ENCODE results near the gene ABI2. TPM values are rescaled to one million over a fixed set of nuclear protein-coding genes. Genes with fewer than 3 reads are reported as not detected.
A peak's percentile ranks its signal among the peaks of the same experiment; 100 is the strongest.
"Not testable (repeated sequence)": the region's sequence is repeated elsewhere in the genome, so short reads cannot be mapped to it uniquely, and the experiment has no call there.

The ABI2 gene
- total RNA-seq: 217 TPM

- peak; percentile 73 for DNase-seq
Measured at GRCh38 chr2:203327901-203328759, at the start of gene ABI2. Gene ABI2 (plus strand): TSS chr2:203328394. CDS start chr2:203328515, 121 bp downstream.

DNA sequence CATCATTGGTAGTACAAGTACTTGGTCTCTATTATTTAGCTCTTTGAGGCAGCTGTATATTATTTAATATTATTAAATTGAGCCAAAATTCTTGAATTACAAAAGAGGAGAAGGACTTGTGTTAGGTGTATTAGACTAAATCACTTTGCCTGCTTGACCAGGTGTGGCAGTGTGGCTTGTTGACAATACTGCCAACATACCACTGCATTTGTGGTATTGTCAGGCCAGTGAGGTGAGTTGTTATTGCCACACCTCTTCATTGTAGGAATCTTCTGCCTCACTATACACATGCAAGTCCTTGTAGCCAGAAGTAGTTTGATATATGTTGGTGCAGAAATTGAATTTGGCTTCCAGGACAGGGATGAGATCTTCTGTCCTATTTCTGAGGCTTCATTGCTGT, 48.9 kb upstream of the ABI2 start:
- no peak for DNase-seq

GRCh38 chr2:203280428-203281064, 47.6 kb upstream of the ABI2 start:
- DNase-seq: no peak

GRCh38 chr2:203282101-203282500, 46.1 kb upstream of the ABI2 start:
- no peak for DNase-seq

- DNase-seq: no peak
Measured at GRCh38 chr2:203286532-203286931, 41.7 kb upstream of the ABI2 start.

- DNase-seq: no peak
Measured at GRCh38 chr2:203301667-203302066, 26.5 kb upstream of the ABI2 start.

GRCh38 chr2:203302586-203302985, 25.6 kb upstream of the ABI2 start:
- DNase-seq: not testable (repeated sequence)

- DNase-seq: no peak
Measured at GRCh38 chr2:203310688-203311436, 17.3 kb upstream of the ABI2 start.

GRCh38 chr2:203326356-203326755, 1.8 kb upstream of the ABI2 start:
- no peak for DNase-seq

GRCh38 chr2:203327582-203327900, 653 bp upstream of the ABI2 start:
- no peak for DNase-seq

DNA sequence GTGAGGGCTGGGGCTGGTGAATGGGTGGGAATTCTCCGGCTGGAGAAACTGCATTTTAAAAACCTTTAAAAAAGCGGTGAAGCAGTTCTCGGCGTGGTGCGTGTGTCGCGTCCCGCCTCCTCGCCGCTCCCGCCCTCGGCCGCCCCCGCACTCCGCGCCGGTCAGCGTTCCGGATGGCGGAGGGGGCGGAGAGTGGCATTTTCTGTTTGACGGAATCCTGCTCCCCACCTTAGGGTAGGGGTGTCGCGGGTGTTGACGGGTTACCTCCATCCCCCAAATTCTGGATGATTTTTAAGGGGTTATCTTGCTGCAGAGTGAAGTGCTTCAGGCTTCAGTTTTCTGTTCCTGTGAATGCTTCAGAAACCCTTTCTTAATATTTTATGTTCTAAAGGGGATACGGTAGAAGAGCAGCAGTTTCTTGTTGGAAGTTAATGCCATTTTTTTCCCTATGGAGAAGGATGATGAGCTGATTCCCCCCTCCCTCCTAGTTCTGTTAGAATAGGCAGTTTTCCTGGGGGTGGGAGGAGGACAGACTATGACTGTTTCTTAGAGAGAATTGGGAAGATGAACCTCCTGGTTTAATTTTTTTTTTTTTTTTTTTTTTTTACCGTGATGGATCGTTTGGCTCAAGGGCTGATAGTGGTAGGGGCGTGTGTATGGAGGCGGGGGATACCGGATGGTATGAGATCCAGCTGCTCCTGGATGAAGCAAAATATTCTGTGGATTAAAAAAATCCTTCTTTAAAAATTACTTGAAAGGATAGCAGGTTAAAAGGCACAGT, 756 bp downstream of the ABI2 start:
- DNase-seq: peak; percentile 25

DNA sequence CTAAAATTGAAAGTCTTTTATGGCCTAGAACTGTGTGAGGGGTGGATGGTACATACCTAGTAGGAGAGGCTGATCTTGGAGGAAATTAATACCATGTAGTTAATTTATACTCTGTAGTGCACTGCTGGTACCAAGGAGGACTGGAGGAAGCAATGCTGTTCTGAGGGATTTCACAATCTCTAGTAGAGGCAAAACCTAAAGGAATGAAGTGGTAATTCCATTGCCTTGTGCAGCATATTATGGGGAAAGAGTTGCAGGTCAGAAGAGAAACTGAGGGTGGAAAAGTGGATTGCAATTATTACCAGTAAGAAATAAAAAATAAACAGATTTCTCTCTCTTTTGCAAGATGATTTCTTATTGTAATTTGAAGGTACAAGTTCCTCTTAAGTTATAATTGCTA, 2.2 kb downstream of the ABI2 start:
- no peak for DNase-seq

DNA sequence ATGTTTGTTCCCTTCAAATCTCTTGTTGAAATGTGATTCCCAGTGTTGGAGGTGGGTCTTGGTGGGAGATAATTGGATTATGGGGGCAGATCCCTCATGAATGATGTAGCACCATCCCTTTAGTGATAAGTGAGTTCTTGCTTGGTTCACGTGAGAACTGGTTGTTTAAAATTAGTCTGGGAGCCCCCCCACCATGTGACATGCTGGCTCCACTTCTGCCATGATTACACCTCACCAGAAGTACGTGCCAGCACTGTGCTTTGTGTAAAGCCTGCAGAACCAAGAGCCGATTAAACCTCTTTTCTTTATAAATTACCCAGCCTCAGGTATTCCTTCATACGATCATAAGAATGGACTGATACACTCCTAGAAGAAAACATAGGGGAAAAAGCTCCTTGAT, 10.1 kb downstream of the ABI2 start:
- DNase-seq: no peak

DNA sequence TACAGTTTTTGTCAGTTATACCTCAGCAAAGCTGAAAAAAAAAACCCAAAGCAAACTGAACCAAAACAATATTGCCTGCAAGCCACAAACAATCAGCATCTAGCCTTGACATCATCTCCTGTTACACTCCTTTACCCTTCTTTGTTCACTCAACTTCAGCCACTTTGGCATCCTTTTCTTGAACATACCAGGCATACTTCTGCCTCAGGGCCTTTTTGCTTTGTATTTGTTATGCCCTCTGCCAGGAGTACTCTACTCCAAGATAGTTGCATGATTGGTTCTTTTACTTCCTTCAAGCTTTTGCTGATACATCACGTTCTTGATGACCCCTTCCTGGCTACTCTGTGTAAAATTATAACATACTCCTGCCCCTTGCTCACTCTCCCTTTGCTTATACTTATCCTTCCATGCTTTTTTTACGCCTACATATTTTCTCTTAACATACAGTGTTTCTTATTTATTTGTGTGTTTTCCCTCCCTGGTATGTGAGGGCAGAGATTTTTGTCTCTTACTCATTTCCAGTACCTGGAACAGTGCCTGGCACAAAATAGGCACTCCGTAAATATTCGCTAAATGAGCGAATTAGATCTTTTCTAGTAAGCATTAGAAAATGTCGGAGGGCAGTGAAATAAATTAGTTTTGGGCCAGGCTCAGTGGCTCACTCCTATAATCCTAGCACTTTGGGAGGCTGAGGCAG, 12.7 kb downstream of the ABI2 start:
- DNase-seq: no peak

- DNase-seq: no peak
Measured at GRCh38 chr2:203341741-203342310, 13.6 kb downstream of the ABI2 start.

DNA sequence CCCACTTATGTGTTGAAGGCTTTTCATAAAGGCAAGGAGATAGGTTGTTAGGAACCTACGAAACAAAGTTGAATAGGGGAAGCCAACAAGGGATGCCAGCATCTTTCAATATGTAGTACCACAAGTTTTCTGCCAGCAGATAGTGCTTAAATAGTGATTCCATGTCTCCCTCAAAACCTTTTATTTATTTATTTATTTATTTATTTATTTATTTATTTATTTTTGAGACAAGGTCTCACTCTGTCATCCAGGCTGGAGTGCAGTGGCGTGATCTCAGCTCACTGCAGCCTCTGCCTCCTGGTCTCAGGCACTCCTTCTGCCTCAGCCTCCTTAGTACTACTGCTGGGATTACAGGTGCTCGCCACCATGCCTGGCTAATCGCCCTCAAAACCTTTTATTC, 14.2 kb downstream of the ABI2 start:
- not testable (repeated sequence) for DNase-seq

DNA sequence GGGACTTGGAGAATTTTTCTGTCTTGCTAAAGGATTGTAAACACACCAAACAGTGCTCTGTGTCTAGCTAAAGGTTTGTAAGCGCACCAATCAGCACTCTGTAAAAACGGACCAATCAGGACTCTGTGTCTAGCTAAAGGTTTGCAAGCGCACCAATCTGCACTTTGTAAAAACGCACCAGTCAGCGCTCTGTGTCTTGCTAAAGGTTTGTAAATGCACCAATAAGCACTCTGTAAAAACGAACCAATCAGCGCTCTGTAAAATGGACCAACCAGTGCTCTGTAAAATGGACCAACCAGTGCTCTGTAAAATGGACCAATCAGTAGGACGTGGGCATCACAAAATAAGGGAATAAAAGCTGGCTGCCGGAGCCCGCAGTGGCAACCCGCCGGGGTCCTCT, 16.5 kb downstream of the ABI2 start:
- DNase-seq: no peak

GRCh38 chr2:203346612-203347011, 18.4 kb downstream of the ABI2 start:
- DNase-seq: no peak

- no peak for DNase-seq
Measured at GRCh38 chr2:203347375-203347774, 19.2 kb downstream of the ABI2 start.

DNA sequence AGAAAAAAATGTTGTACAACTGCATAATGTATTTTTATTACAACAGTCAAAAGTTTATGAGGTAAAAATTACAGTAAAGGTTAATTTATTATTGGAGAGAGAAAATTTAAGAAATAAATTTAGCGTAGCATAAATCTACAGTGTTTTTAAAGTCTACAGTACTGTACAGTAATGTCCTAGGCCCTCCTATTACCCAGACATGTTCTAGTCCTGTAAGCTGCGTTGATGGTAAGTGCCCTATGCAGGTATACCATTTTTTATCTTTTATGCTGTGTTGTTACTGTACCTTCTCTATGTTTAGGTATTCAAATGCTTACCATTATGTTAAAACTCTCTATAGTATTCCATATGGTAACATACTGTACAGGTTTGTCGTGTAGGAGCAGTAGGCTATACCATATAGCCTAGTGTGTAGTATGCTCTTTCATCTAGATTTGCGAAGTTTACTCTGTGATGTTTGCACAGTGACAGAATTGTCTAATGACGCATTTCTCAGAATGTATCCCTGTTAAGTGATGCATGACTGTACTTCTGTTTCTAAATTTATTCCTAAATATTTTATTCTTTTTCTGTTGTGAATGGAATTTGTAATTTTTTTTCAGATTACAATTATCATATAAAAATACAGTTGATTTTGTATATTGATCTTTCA, 24.5 kb downstream of the ABI2 start:
- DNase-seq: no peak

GRCh38 chr2:203354966-203355365, 26.8 kb downstream of the ABI2 start:
- no peak for DNase-seq

All from occipital lobe (tissue), 2 donors.